Measurements from ENCODE around the gene DAGLB.

Gene DAGLB

DNA sequence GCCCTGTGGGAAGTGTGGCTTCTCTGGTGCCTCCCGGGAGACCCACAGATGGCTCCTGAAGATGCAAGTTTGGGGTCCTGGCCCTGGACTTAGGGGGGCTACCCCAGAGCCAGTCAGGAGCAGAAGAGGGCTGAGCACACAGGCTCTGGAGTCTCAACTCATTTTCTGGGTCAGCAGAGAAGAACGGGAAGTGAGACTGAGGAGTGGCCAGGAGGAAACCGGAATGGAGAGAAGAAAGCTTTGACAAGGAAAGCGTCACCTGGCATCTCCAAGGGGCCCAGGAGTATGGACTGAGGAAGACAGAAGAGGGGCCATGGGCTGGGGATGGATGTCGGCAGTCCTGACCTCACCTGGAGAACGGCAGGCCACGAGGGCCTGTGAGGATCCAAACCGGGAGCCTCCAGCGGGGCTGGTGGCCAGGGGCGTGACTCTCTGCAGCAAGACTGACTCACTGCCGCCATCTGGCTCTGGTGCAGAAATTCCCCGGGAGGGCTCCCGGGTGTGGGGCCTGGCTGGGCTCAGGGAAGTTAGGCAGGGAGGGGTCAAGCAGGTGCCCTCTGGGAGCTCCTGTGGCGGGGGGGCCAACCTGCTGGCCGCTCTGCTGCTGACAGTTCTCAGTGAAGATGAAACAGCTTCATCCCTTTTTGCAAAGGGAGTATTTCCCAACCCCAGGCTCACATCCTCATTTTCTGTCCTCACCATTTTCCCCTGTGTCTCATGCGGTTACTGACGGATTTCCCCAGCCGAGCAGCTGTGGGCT lies 23.6 kb downstream of the DAGLB start:
- Mint-ChIP-seq H3K9me3 (no peaks in the 10 kb centered on the region), H3K36me3 (peaks cover 62% of the 10 kb centered on the region), H3K27me3 (no peaks in the 10 kb centered on the region), H3K4me3 (no peak overlapping the region), H3K27ac (peak overlapping the region; percentile 57), H3K4me1 (peaks cover 14% of the 10 kb centered on the region)
- ATAC-seq, result peak; percentile 58

DNA sequence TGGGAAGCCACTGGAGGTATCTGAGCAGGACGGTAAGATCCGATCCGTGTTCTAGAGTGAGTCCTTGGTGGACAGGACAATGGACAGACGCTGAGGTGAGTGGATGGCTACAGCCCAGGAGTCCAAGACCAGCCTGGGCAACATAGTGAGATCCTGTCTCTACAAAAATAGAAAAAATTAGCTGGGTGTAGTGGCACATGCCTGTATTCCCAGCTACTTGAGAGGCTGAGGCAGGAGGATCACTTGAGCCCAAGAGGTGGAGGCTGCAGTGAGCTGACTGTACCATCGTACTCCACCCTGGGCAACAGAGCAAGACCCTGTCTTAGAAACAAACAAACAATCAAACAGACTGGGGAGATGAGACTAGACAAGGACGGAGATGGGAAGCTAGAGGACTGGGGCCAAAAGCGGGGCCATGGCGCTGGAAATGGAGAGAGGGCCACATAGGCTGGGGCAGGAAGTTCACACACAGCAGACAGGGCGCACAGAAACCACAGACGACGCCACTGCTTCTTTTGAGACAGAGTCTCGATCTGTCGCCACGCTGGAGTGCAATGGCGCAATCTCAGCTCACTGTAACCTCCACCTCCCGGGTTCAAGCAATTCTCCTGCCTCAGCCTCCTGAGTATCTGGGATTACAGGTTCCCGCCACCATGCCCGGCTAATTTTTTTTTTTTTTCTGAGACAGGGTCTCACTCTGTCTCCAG lies 24.7 kb downstream of the DAGLB start:
- H3K4me3 Mint-ChIP-seq, result no peak overlapping the region
- H3K36me3 Mint-ChIP-seq, result peaks cover 57% of the 10 kb centered on the region
- ATAC-seq, result no peak
- no peaks in the 10 kb centered on the region for H3K9me3 Mint-ChIP-seq
- H3K4me1 Mint-ChIP-seq, result peaks cover 14% of the 10 kb centered on the region
- no peaks in the 10 kb centered on the region for H3K27me3 Mint-ChIP-seq
- H3K27ac Mint-ChIP-seq, result no peak overlapping the region

DNA sequence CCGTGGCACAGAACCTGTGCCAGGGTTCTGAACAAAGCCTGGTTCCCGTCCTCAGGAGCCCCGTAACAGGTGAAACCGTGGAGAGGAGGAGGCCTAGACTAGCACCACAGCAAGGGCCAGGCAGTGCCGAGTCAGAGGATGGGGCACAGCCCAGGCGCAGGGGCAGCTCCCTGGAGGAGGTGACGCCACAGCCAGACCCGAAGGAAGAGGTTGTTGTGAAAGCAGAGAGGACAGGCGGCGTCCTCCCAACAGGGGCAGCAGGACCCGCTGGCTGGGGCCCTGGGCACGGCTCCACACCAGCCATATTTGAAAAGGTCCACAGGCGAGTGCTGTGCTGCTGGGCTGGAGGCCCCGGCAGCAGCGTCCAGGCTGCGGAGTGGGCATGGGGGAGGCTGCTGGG lies 25.7 kb downstream of the DAGLB start:
- no peak for ATAC-seq
- Mint-ChIP-seq H3K4me1 (peaks cover 14% of the 10 kb centered on the region), H3K4me3 (no peak overlapping the region), H3K9me3 (no peaks in the 10 kb centered on the region), H3K27me3 (no peaks in the 10 kb centered on the region), H3K27ac (no peak overlapping the region), H3K36me3 (peaks cover 52% of the 10 kb centered on the region)

- ATAC-seq, result no peak
- Mint-ChIP-seq H3K27me3 (no peaks in the 10 kb centered on the region), H3K27ac (no peak overlapping the region), H3K4me1 (peaks cover 14% of the 10 kb centered on the region), H3K4me3 (no peak overlapping the region), H3K36me3 (peaks cover 63% of the 10 kb centered on the region), H3K9me3 (no peaks in the 10 kb centered on the region)
Measured at GRCh38 chr7:6420680-6421079, 27.1 kb downstream of the DAGLB start.

- no peaks in the 10 kb centered on the region for H3K9me3 Mint-ChIP-seq
- no peak overlapping the region for H3K27ac Mint-ChIP-seq
- peaks cover 8% of the 10 kb centered on the region for H3K4me1 Mint-ChIP-seq
- H3K27me3 Mint-ChIP-seq, result no peaks in the 10 kb centered on the region
- H3K4me3 Mint-ChIP-seq, result no peak overlapping the region
- peaks cover 63% of the 10 kb centered on the region for H3K36me3 Mint-ChIP-seq
- ATAC-seq, result no peak
Measured at GRCh38 chr7:6419310-6419773, 28.4 kb downstream of the DAGLB start.

DNA sequence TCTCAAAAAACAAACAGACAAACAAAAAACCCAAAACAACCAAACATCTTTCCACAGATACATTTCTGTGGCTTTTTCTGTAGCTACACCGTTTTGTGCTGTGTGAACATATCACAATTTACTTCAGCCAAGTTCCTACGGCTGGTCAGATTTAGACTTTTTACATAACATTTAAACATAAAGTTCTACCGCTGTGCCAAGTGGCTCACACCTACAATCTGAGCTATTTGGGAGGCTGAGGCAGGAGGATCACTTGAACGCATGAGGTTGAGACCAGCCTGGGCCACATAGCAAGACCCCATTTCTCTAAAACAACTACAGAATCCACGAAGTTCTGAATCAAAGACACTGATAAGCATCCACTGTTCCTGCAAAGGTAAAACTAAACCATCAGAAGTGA lies 30.3 kb downstream of the DAGLB start:
- no peak for ATAC-seq
- Mint-ChIP-seq H3K9me3 (no peaks in the 10 kb centered on the region), H3K4me3 (no peak overlapping the region), H3K27me3 (no peaks in the 10 kb centered on the region), H3K27ac (no peak overlapping the region), H3K36me3 (peaks cover 61% of the 10 kb centered on the region), H3K4me1 (no peaks in the 10 kb centered on the region)

DNA sequence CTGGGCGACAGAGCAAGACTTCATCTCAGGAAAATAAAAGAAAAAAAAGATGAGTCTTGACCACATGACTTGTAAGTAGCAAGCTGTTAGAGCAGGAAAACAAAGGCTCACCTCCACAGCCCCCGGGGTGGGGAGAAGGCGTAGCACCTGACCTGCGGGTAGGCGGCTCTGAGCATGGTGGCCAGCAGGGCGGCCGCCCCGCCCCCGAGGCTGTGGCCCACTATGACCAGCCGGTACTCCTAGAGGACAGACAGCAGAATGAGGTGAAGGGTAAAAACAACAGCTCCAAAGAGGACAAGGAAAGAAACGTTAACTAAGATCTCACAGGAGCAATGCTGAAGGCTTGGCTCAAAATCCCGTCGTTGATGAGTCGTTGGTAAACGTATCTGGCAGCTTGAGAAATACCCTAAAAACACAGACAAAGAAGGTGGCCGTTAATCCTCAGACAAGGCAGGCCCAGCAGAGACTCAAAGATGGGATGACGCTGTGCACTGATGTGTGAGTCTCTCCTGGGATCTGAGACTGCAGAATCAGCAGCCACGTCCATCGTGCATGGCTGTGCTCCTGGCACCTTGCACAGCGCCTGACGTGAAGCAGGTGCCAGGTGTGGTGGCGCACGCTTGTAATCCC lies 31.1 kb downstream of the DAGLB start:
- no peak overlapping the region for H3K27ac Mint-ChIP-seq
- no peak overlapping the region for H3K4me3 Mint-ChIP-seq
- H3K36me3 Mint-ChIP-seq, result peaks cover 62% of the 10 kb centered on the region
- no peaks in the 10 kb centered on the region for H3K4me1 Mint-ChIP-seq
- no peak for ATAC-seq
- no peaks in the 10 kb centered on the region for H3K27me3 Mint-ChIP-seq
- no peaks in the 10 kb centered on the region for H3K9me3 Mint-ChIP-seq

- Mint-ChIP-seq H3K27ac (no peak overlapping the region), H3K4me1 (peaks cover 2% of the 10 kb centered on the region)
Measured at GRCh38 chr7:6413637-6414036, 34.1 kb downstream of the DAGLB start.

GRCh38 chr7:6409944-6410693 lies 37.6 kb downstream of the DAGLB start:
- Mint-ChIP-seq H3K27me3 (no peaks in the 10 kb centered on the region), H3K27ac (no peak overlapping the region), H3K36me3 (peaks cover 71% of the 10 kb centered on the region), H3K4me3 (no peak overlapping the region), H3K9me3 (no peaks in the 10 kb centered on the region), H3K4me1 (peaks cover 6% of the 10 kb centered on the region)
- peak; percentile 45 for ATAC-seq

More at GRCh38 chr7:6413637-6414036, 34.1 kb downstream of the DAGLB start:
- no peak overlapping the region for H3K4me3 Mint-ChIP-seq
- H3K36me3 Mint-ChIP-seq, result peaks cover 70% of the 10 kb centered on the region
- ATAC-seq, result no peak
- H3K9me3 Mint-ChIP-seq, result no peaks in the 10 kb centered on the region
- H3K27me3 Mint-ChIP-seq, result no peaks in the 10 kb centered on the region

GRCh38 chr7:6409091-6409490 lies 38.7 kb downstream of the DAGLB start:
- no peaks in the 10 kb centered on the region for H3K27me3 Mint-ChIP-seq
- H3K9me3 Mint-ChIP-seq, result no peaks in the 10 kb centered on the region
- ATAC-seq, result no peak
- H3K36me3 Mint-ChIP-seq, result peaks cover 73% of the 10 kb centered on the region
- H3K4me3 Mint-ChIP-seq, result no peak overlapping the region
- peaks cover 6% of the 10 kb centered on the region for H3K4me1 Mint-ChIP-seq
- H3K27ac Mint-ChIP-seq, result peak overlapping the region; percentile 9

DNA sequence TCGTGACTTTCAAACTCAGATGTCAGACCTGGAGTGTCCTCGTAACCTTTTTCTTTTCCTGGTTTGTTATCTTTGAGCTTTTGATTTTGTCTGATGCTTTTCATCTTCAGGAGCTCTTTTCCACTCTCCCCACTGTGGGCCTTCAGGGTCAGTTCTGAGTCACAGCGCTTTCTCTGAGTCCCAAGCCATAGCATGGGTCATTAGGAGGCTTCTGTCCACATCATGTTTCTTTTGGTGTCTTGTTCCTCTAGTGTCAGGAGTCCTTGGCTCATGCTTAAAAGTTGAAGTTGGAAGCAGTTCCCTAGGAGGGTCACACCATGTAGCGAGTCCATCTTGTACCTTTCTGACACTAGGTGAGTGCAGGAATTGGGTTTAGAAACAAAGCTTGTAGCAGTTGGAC lies 40.3 kb downstream of the DAGLB start:
- Mint-ChIP-seq H3K9me3 (no peaks in the 10 kb centered on the region), H3K4me1 (peaks cover 6% of the 10 kb centered on the region), H3K4me3 (no peak overlapping the region), H3K27ac (peak overlapping the region; percentile 13), H3K27me3 (no peaks in the 10 kb centered on the region), H3K36me3 (peaks cover 76% of the 10 kb centered on the region)
- no peak for ATAC-seq

DNA sequence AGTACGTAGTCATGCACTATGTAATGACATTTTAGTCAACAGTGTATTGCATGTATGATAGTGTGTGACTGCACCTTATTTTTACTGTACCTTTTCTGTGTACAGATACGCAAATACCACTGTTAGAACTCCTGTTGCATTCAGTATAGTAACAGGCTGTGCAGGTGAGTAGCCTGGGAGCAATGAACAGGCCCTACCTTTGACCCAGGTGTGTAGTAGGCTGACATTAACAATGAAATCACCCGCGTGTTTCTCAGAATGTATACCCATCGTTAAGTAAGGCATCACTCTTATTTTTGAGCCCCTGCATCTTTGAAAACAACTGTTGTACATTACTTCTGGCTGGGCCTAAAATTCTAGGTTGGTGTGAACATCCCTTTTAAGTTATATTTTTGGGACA lies 41.6 kb downstream of the DAGLB start:
- Mint-ChIP-seq H3K27ac (no peak overlapping the region), H3K4me3 (no peak overlapping the region), H3K36me3 (peaks cover 79% of the 10 kb centered on the region), H3K4me1 (peaks cover 6% of the 10 kb centered on the region), H3K9me3 (no peaks in the 10 kb centered on the region), H3K27me3 (no peaks in the 10 kb centered on the region)
- ATAC-seq, result no peak

DNA sequence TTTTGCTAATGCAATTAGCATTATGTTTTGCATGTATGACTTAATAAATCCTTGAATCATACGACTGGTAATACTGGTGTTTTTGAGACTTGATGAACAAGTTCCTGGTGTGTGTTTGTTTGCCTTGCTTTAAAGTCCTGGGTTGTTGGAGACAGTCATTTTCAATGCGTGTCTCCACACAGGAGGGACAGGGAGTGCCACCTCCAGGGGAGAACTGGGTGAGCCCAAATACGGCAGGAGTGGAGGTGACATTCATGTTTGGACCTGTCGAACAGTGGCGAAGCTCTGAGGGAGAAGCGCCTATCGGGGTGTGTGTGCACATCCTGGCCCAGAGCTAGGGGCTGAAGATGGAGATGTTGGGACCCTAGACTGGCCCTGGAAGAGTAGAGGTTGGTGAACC lies 43.8 kb downstream of the DAGLB start:
- no peak overlapping the region for H3K27ac Mint-ChIP-seq
- H3K27me3 Mint-ChIP-seq, result no peaks in the 10 kb centered on the region
- peaks cover 64% of the 10 kb centered on the region for H3K36me3 Mint-ChIP-seq
- H3K9me3 Mint-ChIP-seq, result no peaks in the 10 kb centered on the region
- H3K4me1 Mint-ChIP-seq, result peaks cover 6% of the 10 kb centered on the region
- no peak overlapping the region for H3K4me3 Mint-ChIP-seq
- ATAC-seq, result no peak

GRCh38 chr7:6402741-6403140 lies 45.0 kb downstream of the DAGLB start:
- Mint-ChIP-seq H3K36me3 (peaks cover 56% of the 10 kb centered on the region), H3K9me3 (no peaks in the 10 kb centered on the region), H3K4me1 (peaks cover 2% of the 10 kb centered on the region), H3K4me3 (no peak overlapping the region), H3K27ac (no peak overlapping the region), H3K27me3 (no peaks in the 10 kb centered on the region)
- no peak for ATAC-seq

GRCh38 chr7:6402041-6402440 lies 45.7 kb downstream of the DAGLB start:
- no peak for ATAC-seq
- H3K4me3 Mint-ChIP-seq, result no peak overlapping the region
- H3K9me3 Mint-ChIP-seq, result no peaks in the 10 kb centered on the region
- no peak overlapping the region for H3K27ac Mint-ChIP-seq
- H3K36me3 Mint-ChIP-seq, result peaks cover 50% of the 10 kb centered on the region
- H3K27me3 Mint-ChIP-seq, result no peaks in the 10 kb centered on the region
- peaks cover 4% of the 10 kb centered on the region for H3K4me1 Mint-ChIP-seq
